A549 (cell line): ENCODE measurements around the gene RPP30. TPM values are rescaled to one million over a fixed set of nuclear protein-coding genes. Genes with fewer than 3 reads are reported as not detected.

Source experiments
- CBX2 ChIP-seq: fragments of 200-600 bp; sonication (generic); IDR thresholded peaks from 2 replicates; pipeline ENCODE4 v1.6.1; 2016; ENCODE audit warnings: low read depth, mild to moderate bottlenecking, borderline replicate concordance
- CBX8 ChIP-seq: fragments of 200-600 bp; sonication (generic); IDR thresholded peaks from 2 replicates; pipeline ENCODE4 v1.6.1; 2016
- CEBPB ChIP-seq, 2 experiments: fragments of >200 bp in 1 of 2; sonication (Bioruptor Twin) in 1 of 2; formaldehyde crosslinking in 1 of 2; IDR thresholded peaks; 2 replicates each; pipeline ENCODE4 v1.6.1; 2012 to 2016
- CHD2 ChIP-seq: fragments of 150-350 bp; IDR thresholded peaks from 2 replicates; pipeline ENCODE4 v1.6.1; 2014; ENCODE audit warnings: low read length; ENCODE audit not compliant: partially characterized antibody
- CTCF ChIP-seq: fragments of >200 bp; sonication (Bioruptor Twin); formaldehyde crosslinking; IDR thresholded peaks from 3 replicates; pipeline ENCODE4 v1.5.1; 2016
- E2F6 ChIP-seq: IDR thresholded peaks from 2 replicates; pipeline ENCODE4 v1.6.1; 2012; ENCODE audit warnings: low read depth, borderline replicate concordance
- EHMT2 ChIP-seq: fragments of 200-600 bp; sonication (generic); IDR thresholded peaks from 2 replicates; pipeline ENCODE4 v1.6.1; 2016; ENCODE audit warnings: antibody characterized with exemption, low read depth, mild to moderate bottlenecking, moderate library complexity
- ELK1 ChIP-seq: fragments of 150-350 bp; IDR thresholded peaks from 2 replicates; pipeline ENCODE4 v1.6.1; 2014; ENCODE audit warnings: low read depth, mild to moderate bottlenecking, low read length
- ESRRA ChIP-seq: fragments of 150-350 bp; IDR thresholded peaks from 2 replicates; pipeline ENCODE4 v1.6.1; 2014; ENCODE audit warnings: mild to moderate bottlenecking, low read length, borderline replicate concordance
- FOSB ChIP-seq: fragments of 250-450 bp; sonication (Bioruptor Pico); IDR thresholded peaks from 2 replicates; pipeline ENCODE4 v1.5.0; 2020; ENCODE audit warnings: mild to moderate bottlenecking, moderate library complexity
- FOXS1 ChIP-seq: fragments of 250-450 bp; sonication (Bioruptor Pico); IDR thresholded peaks from 2 replicates; pipeline ENCODE4 v1.5.0; 2020; ENCODE audit warnings: mild to moderate bottlenecking, moderate library complexity
- HEYL ChIP-seq: fragments of 250-450 bp; sonication (Bioruptor Pico); IDR thresholded peaks from 2 replicates; pipeline ENCODE4 v1.8.0; 2021; ENCODE audit warnings: mild to moderate bottlenecking, moderate library complexity
- HOXA7 ChIP-seq: fragments of 250-450 bp; sonication (Bioruptor Pico); IDR thresholded peaks from 2 replicates; pipeline ENCODE4 v1.5.0; 2020; ENCODE audit warnings: mild to moderate bottlenecking, moderate library complexity
- HOXB13 ChIP-seq: fragments of 250-450 bp; sonication (Bioruptor Pico); IDR thresholded peaks from 2 replicates; pipeline ENCODE4 v1.5.0; 2020; ENCODE audit warnings: low read depth, mild to moderate bottlenecking, moderate library complexity
- HOXB5 ChIP-seq: fragments of 250-450 bp; sonication (Bioruptor Pico); IDR thresholded peaks from 2 replicates; pipeline ENCODE4 v1.5.0; 2020; ENCODE audit warnings: mild to moderate bottlenecking, moderate library complexity
- JUNB ChIP-seq: fragments of >200 bp; sonication (Bioruptor Twin); formaldehyde crosslinking; IDR thresholded peaks from 2 replicates; pipeline ENCODE4 v1.6.1; 2016
- KDM1A ChIP-seq: fragments of 200-600 bp; sonication (generic); IDR thresholded peaks from 2 replicates; pipeline ENCODE4 v1.6.1; 2016; ENCODE audit warnings: low read depth, mild to moderate bottlenecking
- MAX ChIP-seq: IDR thresholded peaks from 2 replicates; pipeline ENCODE4 v1.6.1; 2012
- RAD21 ChIP-seq, 2 experiments: fragments of >200 bp in 1 of 2; sonication (Bioruptor Twin) in 1 of 2; formaldehyde crosslinking in 1 of 2; IDR thresholded peaks in 1 of 2; conservative IDR thresholded peaks in 1 of 2; 2 replicates in 1 of 2; 3 replicates in 1 of 2; pipeline ENCODE4 v1.6.1; 2012 to 2018; ENCODE audit warnings: inconsistent platforms in 1 of 2
- RFX5 ChIP-seq: fragments of 450-650 bp; IDR thresholded peaks from 2 replicates; pipeline ENCODE4 v1.7.1; 2014; ENCODE audit warnings: antibody characterized with exemption, mild to moderate bottlenecking, moderate library complexity
- SREBF2 ChIP-seq: fragments of 450-650 bp; IDR thresholded peaks from 2 replicates; pipeline ENCODE4 v1.6.1; 2014; ENCODE audit warnings: mild to moderate bottlenecking, moderate library complexity
- TP53 ChIP-seq: fragments of 250-450 bp; sonication (Bioruptor Pico); IDR thresholded peaks from 2 replicates; pipeline ENCODE4 v1.5.0; 2021; ENCODE audit warnings: mild to moderate bottlenecking, moderate library complexity
- USF2 ChIP-seq: fragments of 450-650 bp; IDR thresholded peaks from 2 replicates; pipeline ENCODE4 v1.6.1; 2014; ENCODE audit warnings: antibody characterized with exemption
- ZC3H11A ChIP-seq: fragments of 450-650 bp; IDR thresholded peaks from 2 replicates; pipeline ENCODE4 v1.6.1; 2014; ENCODE audit warnings: antibody characterized with exemption, mild to moderate bottlenecking
- ZNF302 ChIP-seq: fragments of 250-450 bp; sonication (Bioruptor Pico); IDR thresholded peaks from 2 replicates; pipeline ENCODE4 v1.9.0; 2021; ENCODE audit warnings: inconsistent platforms, mild to moderate bottlenecking, moderate library complexity
- ZSCAN20 ChIP-seq: fragments of 250-450 bp; sonication (Bioruptor Pico); IDR thresholded peaks from 2 replicates; pipeline ENCODE4 v1.8.0; 2022; ENCODE audit warnings: mild to moderate bottlenecking, moderate library complexity
- polyA plus RNA-seq, 4 experiments: library from polyadenylated mRNA; depleted of rRNA in 3 of 4; stranded (reverse); fragments of >200 nt; fragmentation: RNase III in 1 of 4; extraction: RNeasy Plus Mini Kit Qiagen cat#74134 plus additional on column Dnase treatment in 1 of 4; gene quantifications; 2 replicates in 3 of 4; 3 replicates in 1 of 4; pipeline ENCODE4 v1.2.3, GENCODE V29; 2011 to 2017

Gene RPP30
- polyA plus RNA-seq, 2 of the 4 experiments (the other 2 are of a cell fraction), result 54.3 to 70.9 TPM

- TF ChIP-seq ESRRA (no peak), JUNB (no peak), RFX5 (no peak), FOSB (CRISPR knock-in tag) (no peak), HOXB5 (no peak), HOXB13 (CRISPR knock-in tag) (no peak), EHMT2 (no peak), CBX2 (no peak), CTCF (no peak), ZSCAN20 (no peak), FOXS1 (CRISPR knock-in tag) (no peak), USF2 (0 out of 2 replicates have a peak, but pooled peaks have one; percentile 13), ZNF302 (CRISPR knock-in tag) (no peak), RAD21 (conservative IDR thresholded peaks at IDR 0.05 in 1 of 2, IDR thresholded peaks at IDR 0.05 in 1 of 2) (no peak), MAX (peak; percentile 53), CBX8 (no peak), E2F6 (peak; percentile 57; the same call in 1 of the 2 replicates), SREBF2 (no peak), ZC3H11A (no peak), TP53 (CRISPR knock-in tag) (no peak), CEBPB (IDR thresholded peaks at IDR 0.05) (no peak), KDM1A (no peak), CHD2 (no peak), HEYL (CRISPR knock-in tag) (no peak), HOXA7 (CRISPR knock-in tag) (no peak), ELK1 (no peak)
These were observed at the start of gene RPP30 (continued) for GRCh38 chr10:90871766-90872647.
